HUES64 (cell line): Measurements from ENCODE around the gene LBP.
"Not testable (repeated sequence)": the region's sequence is repeated elsewhere in the genome, so short reads cannot be mapped to it uniquely, and the experiment has no call there.

Experiments used
- H3K27ac ChIP-seq: 2 replicates; pipeline ENCODE4 v1.7.0; 2013; ENCODE audit warnings: low read depth, low read length, inconsistent platforms
- H3K27me3 ChIP-seq: 2 replicates; pipeline ENCODE4 v1.6.1; 2013; ENCODE audit warnings: mild to moderate bottlenecking, low read length; ENCODE audit not compliant: insufficient read depth
- H3K36me3 ChIP-seq: 2 replicates; pipeline ENCODE4 v1.6.1; 2013; ENCODE audit warnings: mild to moderate bottlenecking, low read length; ENCODE audit not compliant: insufficient read depth
- H3K4me1 ChIP-seq: 2 replicates; pipeline ENCODE4 v1.6.1; 2013; ENCODE audit warnings: mild to moderate bottlenecking, low read length, moderate library complexity; ENCODE audit not compliant: insufficient read depth
- H3K4me3 ChIP-seq: 2 replicates; pipeline ENCODE4 v1.5.1; 2013; ENCODE audit warnings: mild to moderate bottlenecking, low read length, moderate library complexity
- H3K9ac ChIP-seq: 2 replicates; pipeline ENCODE4 v1.6.1; 2013; ENCODE audit warnings: mild to moderate bottlenecking, low read depth, low read length
- H3K9me3 ChIP-seq: 2 replicates; pipeline ENCODE4 v1.6.1; 2013; ENCODE audit warnings: low read depth, low read length; ENCODE audit not compliant: insufficient read depth
- WGBS: fragments of 150-250, 120-280 bp; methylation state at CpG from one replicate; pipeline ENCODE4 v1.1.7; 2013; ENCODE audit warnings: missing lambda C conversion rate; 5-methylcytosine and 5-hydroxymethylcytosine counted together

Gene LBP

GRCh38 chr20:38338849-38339520, 7.3 kb upstream of the LBP start:
- WGBS = 48% methylated on average over 7 of the region's 7 CpGs
- Histone ChIP-seq H3K4me3 (no peak overlapping the region), H3K9me3 (no peaks in the 10 kb centered on the region; the same call in 1 of the 2 replicates), H3K4me1 (peaks cover 29% of the 10 kb centered on the region), H3K27ac (no peak overlapping the region), H3K36me3 (no peaks in the 10 kb centered on the region), H3K9ac (no peak overlapping the region), H3K27me3 (no peaks in the 10 kb centered on the region)

GRCh38 chr20:38339521-38339896, 6.8 kb upstream of the LBP start:
- not testable (repeated sequence) for H3K9me3 ChIP-seq, H3K9ac ChIP-seq, H3K36me3 ChIP-seq, H3K27me3 ChIP-seq, H3K4me3 ChIP-seq, H3K27ac ChIP-seq
- H3K4me1 ChIP-seq = peaks cover 29% of the 10 kb centered on the region
- 85% methylated on average over 8 of the region's 8 CpGs for WGBS

- no peaks in the 10 kb centered on the region for H3K27me3 ChIP-seq
- H3K27ac ChIP-seq = no peak overlapping the region
- peaks cover 29% of the 10 kb centered on the region for H3K4me1 ChIP-seq
- H3K9ac ChIP-seq = no peak overlapping the region
- no peak overlapping the region for H3K4me3 ChIP-seq
- 96% methylated on average over 3 of the region's 3 CpGs for WGBS
- H3K36me3 ChIP-seq = no peaks in the 10 kb centered on the region
- no peaks in the 10 kb centered on the region; the same call in 1 of the 2 replicates for H3K9me3 ChIP-seq
Observed at GRCh38 chr20:38339997-38340396, 6.3 kb upstream of the LBP start.

GRCh38 chr20:38340693-38341092, 5.6 kb upstream of the LBP start:
- H3K27me3 ChIP-seq = no peaks in the 10 kb centered on the region
- 86% methylated on average over 6 of the region's 6 CpGs for WGBS
- no peak overlapping the region for H3K9ac ChIP-seq
- H3K4me3 ChIP-seq = no peak overlapping the region
- no peaks in the 10 kb centered on the region for H3K36me3 ChIP-seq
- no peaks in the 10 kb centered on the region; the same call in 1 of the 2 replicates for H3K9me3 ChIP-seq
- peaks cover 29% of the 10 kb centered on the region for H3K4me1 ChIP-seq
- no peak overlapping the region for H3K27ac ChIP-seq

GRCh38 chr20:38342216-38342615, 4.1 kb upstream of the LBP start:
- WGBS = 5% methylated on average over 7 of the region's 7 CpGs
- peak overlapping the region; percentile 87 for H3K27ac ChIP-seq
- no peaks in the 10 kb centered on the region; the same call in 1 of the 2 replicates for H3K9me3 ChIP-seq
- H3K36me3 ChIP-seq = no peaks in the 10 kb centered on the region
- no peaks in the 10 kb centered on the region for H3K27me3 ChIP-seq
- peaks cover 29% of the 10 kb centered on the region for H3K4me1 ChIP-seq
- peak overlapping the region; percentile 13; the same call in 1 of the 2 replicates for H3K9ac ChIP-seq
- peak overlapping the region; percentile 20; the same call in 1 of the 2 replicates for H3K4me3 ChIP-seq

GRCh38 chr20:38342713-38343310, 3.5 kb upstream of the LBP start:
- no peaks in the 10 kb centered on the region; the same call in 1 of the 2 replicates for H3K9me3 ChIP-seq
- no peaks in the 10 kb centered on the region for H3K36me3 ChIP-seq
- no peak overlapping the region for H3K9ac ChIP-seq
- no peak overlapping the region for H3K4me3 ChIP-seq
- H3K27me3 ChIP-seq = no peaks in the 10 kb centered on the region
- peak overlapping the region; percentile 87 for H3K27ac ChIP-seq
- peaks cover 29% of the 10 kb centered on the region for H3K4me1 ChIP-seq
- 87% methylated on average over 5 of the region's 5 CpGs for WGBS

GRCh38 chr20:38343311-38344106, 2.8 kb upstream of the LBP start:
- H3K4me1 ChIP-seq = peaks cover 29% of the 10 kb centered on the region

GRCh38 chr20:38344107-38344701, 2.1 kb upstream of the LBP start:
- WGBS = 92% methylated on average over 5 of the region's 5 CpGs
- Histone ChIP-seq H3K4me3 (no peak overlapping the region), H3K9ac (no peak overlapping the region), H3K9me3 (no peaks in the 10 kb centered on the region), H3K4me1 (peaks cover 29% of the 10 kb centered on the region), H3K36me3 (no peaks in the 10 kb centered on the region), H3K27ac (no peak overlapping the region), H3K27me3 (no peaks in the 10 kb centered on the region)

More at GRCh38 chr20:38343311-38344106, 2.8 kb upstream of the LBP start:
- Histone ChIP-seq H3K36me3 (no peaks in the 10 kb centered on the region), H3K27ac (peak overlapping the region; percentile 87; the same call in 1 of the 2 replicates), H3K9ac (no peak overlapping the region), H3K27me3 (no peaks in the 10 kb centered on the region), H3K9me3 (no peaks in the 10 kb centered on the region), H3K4me3 (no peak overlapping the region)
- WGBS = 89% methylated on average over 16 of the region's 16 CpGs

GRCh38 chr20:38345643-38346042, 639 bp upstream of the LBP start:
- Histone ChIP-seq H3K4me3 (no peak overlapping the region), H3K36me3 (no peaks in the 10 kb centered on the region), H3K27me3 (no peaks in the 10 kb centered on the region), H3K9ac (no peak overlapping the region), H3K27ac (no peak overlapping the region), H3K9me3 (no peaks in the 10 kb centered on the region), H3K4me1 (peaks cover 21% of the 10 kb centered on the region)
- WGBS = 49% methylated on average over 2 of the region's 2 CpGs

GRCh38 chr20:38346741-38347140, 459 bp downstream of the LBP start:
- 96% methylated on average over 4 of the region's 4 CpGs for WGBS
- H3K4me3 ChIP-seq = no peak overlapping the region
- H3K9ac ChIP-seq = no peak overlapping the region
- no peaks in the 10 kb centered on the region for H3K36me3 ChIP-seq
- no peaks in the 10 kb centered on the region for H3K27me3 ChIP-seq
- H3K27ac ChIP-seq = no peak overlapping the region
- peaks cover 17% of the 10 kb centered on the region for H3K4me1 ChIP-seq
- no peaks in the 10 kb centered on the region for H3K9me3 ChIP-seq

GRCh38 chr20:38349856-38350255, 3.6 kb downstream of the LBP start:
- Histone ChIP-seq H3K36me3 (no peaks in the 10 kb centered on the region), H3K9ac (no peak overlapping the region), H3K9me3 (no peaks in the 10 kb centered on the region), H3K27ac (no peak overlapping the region), H3K4me1 (peaks cover 16% of the 10 kb centered on the region), H3K27me3 (no peaks in the 10 kb centered on the region), H3K4me3 (no peak overlapping the region)
- 95% methylated on average over 5 of the region's 5 CpGs for WGBS
